Muscle of leg (tissue), 11 donors: ENCODE data around the gene OFD1. TPM values are rescaled to one million over a fixed set of nuclear protein-coding genes. Genes with fewer than 3 reads are reported as not detected.

Experiments
- DNase-seq: peaks from one replicate; pipeline ENCODE4 v3.0.0; 2013
- H3K27ac ChIP-seq: one replicate; pipeline ENCODE4 v1.5.1; 2013; ENCODE audit warnings: mild to moderate bottlenecking, low read length, control low read depth
- H3K27me3 ChIP-seq: one replicate; pipeline ENCODE4 v1.6.1; 2013; ENCODE audit warnings: low read length; ENCODE audit not compliant: control insufficient read depth, insufficient read depth
- H3K36me3 ChIP-seq: one replicate; pipeline ENCODE4 v1.6.1; 2013; ENCODE audit warnings: low read length; ENCODE audit not compliant: control insufficient read depth, insufficient read depth
- H3K4me1 ChIP-seq: one replicate; pipeline ENCODE4 v1.6.1; 2013; ENCODE audit warnings: low read length; ENCODE audit not compliant: control insufficient read depth, insufficient read depth
- H3K4me3 ChIP-seq: one replicate; pipeline ENCODE4 v1.5.1; 2013; ENCODE audit warnings: low read length, control low read depth
- H3K9me3 ChIP-seq: replicated peaks from 2 replicates; pipeline ENCODE4 v1.6.1; 2013; ENCODE audit warnings: low read depth, low read length; ENCODE audit not compliant: control insufficient read depth
- WGBS: methylation state at CpG from one replicate; pipeline ENCODE4 v1.1.5; 2013; ENCODE audit warnings: missing lambda C conversion rate; ENCODE audit not compliant: insufficient coverage; 5-methylcytosine and 5-hydroxymethylcytosine counted together
- polyA plus RNA-seq, 8 donors: library from polyadenylated mRNA; unstranded; fragments of 120-200 nt; gene quantifications; one replicate each; pipeline versions ENCODE4 v1.2.1 to v1.2.3, GENCODE V29; 2013; ENCODE audit warnings: inconsistent platforms in 1 of 8, low replicate concordance in 1 of 8; ENCODE audit not compliant: insufficient read length in 8 of 8, insufficient read depth in 1 of 8
- total RNA-seq: library from RNA; stranded (reverse); fragments of 120-200 nt; gene quantifications from one replicate; pipeline ENCODE4 v1.2.4, GENCODE V29; 2013

OFD1 gene
- total and polyA plus RNA-seq, 9 donors: 14.1 to 24.5 (median 17.1) TPM

- Histone ChIP-seq H3K4me1 (no peaks in the 10 kb centered on the region), H3K27ac (no peak overlapping the region), H3K4me3 (no peak overlapping the region), H3K36me3 (no peaks in the 10 kb centered on the region), H3K9me3 (no peaks in the 10 kb centered on the region), H3K27me3 (peaks cover 18% of the 10 kb centered on the region)
- no peak for DNase-seq
- WGBS: 84% methylated on average over 4 of the region's 7 CpGs
Observed at GRCh38 chrX:13815664-13816063, 81.1 kb downstream of the OFD1 start.

GRCh38 chrX:13816176-13816575 lies 81.6 kb downstream of the OFD1 start:
- H3K4me1 ChIP-seq: no peaks in the 10 kb centered on the region
- no peak overlapping the region for H3K4me3 ChIP-seq
- DNase-seq: no peak
- no CpG with 5 or more reads among the region's 6 CpGs for WGBS
- H3K9me3 ChIP-seq: no peaks in the 10 kb centered on the region
- peaks cover 18% of the 10 kb centered on the region for H3K27me3 ChIP-seq
- H3K27ac ChIP-seq: no peak overlapping the region
- no peaks in the 10 kb centered on the region for H3K36me3 ChIP-seq

- Histone ChIP-seq H3K27ac (no peak within 1 kb of the TSS), H3K36me3 (no peaks in the 10 kb centered on the region), H3K27me3 (peaks cover 18% of the 10 kb centered on the region), H3K9me3 (no peaks in the 10 kb centered on the region), H3K4me3 (no peak within 1 kb of the TSS), H3K4me1 (no peaks in the 10 kb centered on the region)
- no peak for DNase-seq
- WGBS: 35% methylated on average over 4 of the region's 19 CpGs
Observed at GRCh38 chrX:13816643-13817627, 82.4 kb downstream of the OFD1 start, which contains the start of gene GPM6B. Gene GPM6B (minus strand): TSS chrX:13817093. CDS start chrX:13816904, 189 bp downstream.

Other genes with a start within 250 kb of the OFD1 start
- 86.4 TPM for gene EGFL6, start 165.1 kb upstream of the OFD1 start, total RNA-seq
- 100 to 1,000 TPM in 4 of 8 donors, 10 to 100 TPM in 4; 74.1 to 172 (median 101) TPM for gene EGFL6, start 165.1 kb upstream of the OFD1 start, polyA plus RNA-seq
- 9.0 TPM for gene TCEANC, start 81.6 kb upstream of the OFD1 start, total RNA-seq
- gene TCEANC, start 81.6 kb upstream of the OFD1 start, polyA plus RNA-seq: 1 to 10 TPM; 3.3 to 5.5 (median 4.3) TPM
- 21.5 TPM for gene RAB9A, start 45.6 kb upstream of the OFD1 start, total RNA-seq
- gene RAB9A, start 45.6 kb upstream of the OFD1 start, polyA plus RNA-seq: 10 to 100 TPM; 14.0 to 24.2 (median 19.2) TPM
- gene TRAPPC2, start 128 bp upstream of the OFD1 start, total RNA-seq: 20.9 TPM
- 10 to 100 TPM in 5 of 8 donors, 1 to 10 TPM in 3; 8.1 to 13.1 (median 10.8) TPM for gene TRAPPC2, start 128 bp upstream of the OFD1 start, polyA plus RNA-seq
- gene GPM6B, start 82.3 kb downstream of the OFD1 start, total RNA-seq: 16.8 TPM
- 10 to 100 TPM; 15.5 to 40.7 (median 18.8) TPM for gene GPM6B, start 82.3 kb downstream of the OFD1 start, polyA plus RNA-seq